HG03175 (cell line): ENCODE data around the gene PARD3B.

Experiments
- ATAC-seq: cut with Tn5 transposase; IDR thresholded peaks from one replicate; pipeline ENCODE4 v1.9.1; 2021; ENCODE audit warnings: mild to moderate bottlenecking, moderate library complexity; ENCODE audit not compliant: unreplicated experiment

PARD3B gene

GRCh38 chr2:205520311-205520710 lies 975.0 kb downstream of the PARD3B start:
- ATAC-seq = no peak

- ATAC-seq = no peak
Measured at GRCh38 chr2:205524656-205525055, 979.4 kb downstream of the PARD3B start.

GRCh38 chr2:205527801-205528200 lies 982.5 kb downstream of the PARD3B start:
- no peak for ATAC-seq

GRCh38 chr2:205531072-205531471 lies 985.8 kb downstream of the PARD3B start:
- no peak for ATAC-seq

- ATAC-seq = no peak
Measured at GRCh38 chr2:205531489-205532148, 986.3 kb downstream of the PARD3B start.

- no peak for ATAC-seq
Measured at GRCh38 chr2:205535001-205535400, 989.7 kb downstream of the PARD3B start.

- no peak for ATAC-seq
Measured at GRCh38 chr2:205539603-205540002, 994.3 kb downstream of the PARD3B start.

- no peak for ATAC-seq
Measured at GRCh38 chr2:205540036-205540435, 994.8 kb downstream of the PARD3B start.

- no peak for ATAC-seq
Measured at GRCh38 chr2:205543262-205543843, 998.1 kb downstream of the PARD3B start.

GRCh38 chr2:205543937-205544702 lies 998.8 kb downstream of the PARD3B start:
- no peak for ATAC-seq

GRCh38 chr2:205545971-205546816 lies 1000.9 kb downstream of the PARD3B start:
- ATAC-seq = no peak

GRCh38 chr2:205555566-205556230 lies 1010.4 kb downstream of the PARD3B start:
- ATAC-seq = no peak

GRCh38 chr2:205556357-205556756 lies 1011.1 kb downstream of the PARD3B start:
- no peak for ATAC-seq

- ATAC-seq = no peak
Measured at GRCh38 chr2:205556841-205557539, 1011.7 kb downstream of the PARD3B start.

GRCh38 chr2:205557873-205558272 lies 1012.6 kb downstream of the PARD3B start:
- ATAC-seq = no peak

- ATAC-seq = no peak
Measured at GRCh38 chr2:205561441-205561840, 1016.2 kb downstream of the PARD3B start.

- no peak for ATAC-seq
Measured at GRCh38 chr2:205563646-205564045, 1018.4 kb downstream of the PARD3B start.

GRCh38 chr2:205564346-205565141 lies 1019.3 kb downstream of the PARD3B start:
- ATAC-seq = no peak

- no peak for ATAC-seq
Measured at GRCh38 chr2:205565142-205565522, 1019.9 kb downstream of the PARD3B start.
